Panc1 (cell line): ENCODE results near the gene TTC28. TPM values are rescaled to one million over a fixed set of nuclear protein-coding genes. Genes with fewer than 3 reads are reported as not detected.

Source experiments
- ATAC-seq: fragments of 200-7000 bp; cut with Tn5 transposase; 2 replicates; pipeline ENCODE4 v1.9.1; 2020; ENCODE audit warnings: mild to moderate bottlenecking, moderate library complexity
- BruUV-seq: library from RNA; stranded (reverse); fragments of 400-500 nt; replicated peaks from 2 replicates; lab custom pipeline; 2021; lab: Mats Ljungman, UMichigan
- CTCF ChIA-PET: fragments of 300-600 bp; sonication (Branson Sonifier 250); formaldehyde crosslinking; loops from one replicate; lab custom pipeline; 2022; ENCODE audit warnings: antibody characterized with exemption; lab: Charles Lee
- POLR2A ChIA-PET: fragments of 300-600 bp; sonication (Branson Sonifier 250); formaldehyde crosslinking; loops from one replicate; lab custom pipeline; 2022; ENCODE audit warnings: antibody characterized with exemption; lab: Charles Lee
- DNase-seq: peaks from one replicate; pipeline ENCODE4 v3.0.0-alpha.2; 2010; ENCODE audit warnings: low read depth, low spot score
- H3K27ac ChIP-seq: 2 replicates; pipeline ENCODE4 v1.5.1; 2011; ENCODE audit warnings: mild to moderate bottlenecking, low read length, inconsistent platforms
- H3K27me3 ChIP-seq: fragments of 200-500 bp; sonication (Bioruptor generic); 2 replicates; pipeline ENCODE4 v1.6.0; 2014; ENCODE audit warnings: low read length, inconsistent platforms; ENCODE audit not compliant: control insufficient read depth, insufficient read depth
- H3K36me3 ChIP-seq: fragments of 200-500 bp; sonication (Bioruptor generic); 2 replicates; pipeline ENCODE4 v1.5.1; 2014; ENCODE audit warnings: inconsistent platforms, mild to moderate bottlenecking, low read length, moderate library complexity; ENCODE audit not compliant: control insufficient read depth, insufficient read depth
- H3K4me1 ChIP-seq: 2 replicates; pipeline ENCODE4 v1.5.1; 2011; ENCODE audit warnings: inconsistent platforms, mild to moderate bottlenecking, low read length, moderate library complexity; ENCODE audit not compliant: control insufficient read depth, insufficient read depth
- H3K4me3 ChIP-seq, 2 experiments: 2 replicates each; pipeline ENCODE4 v1.5.1; 2011 to 2012; ENCODE audit warnings: low read depth in 2 of 2, low read length in 2 of 2, mild to moderate bottlenecking in 2 of 2, inconsistent platforms in 1 of 2, moderate library complexity in 1 of 2
- H3K9me3 ChIP-seq: fragments of 200-500 bp; sonication (Bioruptor generic); 2 replicates; pipeline ENCODE4 v1.5.1; 2014; ENCODE audit warnings: low read depth, mild to moderate bottlenecking, inconsistent platforms, low read length, moderate library complexity; ENCODE audit not compliant: control insufficient read depth, insufficient read depth
- POLR2AphosphoS5 ChIP-seq: IDR thresholded peaks from 2 replicates; pipeline ENCODE4 v1.6.1; 2012; ENCODE audit warnings: mild to moderate bottlenecking, low read depth, low read length, moderate library complexity
- SIN3A ChIP-seq: IDR thresholded peaks from 2 replicates; pipeline ENCODE4 v1.6.1; 2012; ENCODE audit warnings: low read depth, mild to moderate bottlenecking, low read length, moderate library complexity, borderline replicate concordance; ENCODE audit not compliant: insufficient read depth
- TCF7L2 ChIP-seq: IDR thresholded peaks from 2 replicates; pipeline ENCODE4 v1.6.1; 2011; ENCODE audit warnings: mild to moderate bottlenecking, low read depth, low read length, inconsistent platforms
- in situ Hi-C: cut with HindIII; loops from 2 replicates; pipeline ENCODE4 v1.10.0; 2016; ENCODE audit warnings: low sequenced_read_pairs, low pct_unique_long_range_greater_than_20kb
- intact Hi-C: fragments of 100-400 bp; cut with micrococcal nuclease; formaldehyde crosslinking; loops from one replicate; pipeline ENCODE4 v1.10.0; 2022; ENCODE audit not compliant: unreplicated experiment
- total RNA-seq: library from RNA; stranded (reverse); gene quantifications from one replicate; pipeline ENCODE4 v1.2.1, GENCODE V29; 2021; ENCODE audit not compliant: unreplicated experiment
- TF ChIP-seq, protein P1 (sequence below), 2 experiments: IDR thresholded peaks; 2 replicates each; pipeline ENCODE4 v1.6.1; 2011 to 2012; ENCODE audit warnings: low read depth in 2 of 2, control low read depth in 1 of 2, low read length in 1 of 2, mild to moderate bottlenecking in 1 of 2, moderate library complexity in 1 of 2; ENCODE audit not compliant: insufficient read depth in 1 of 2
- TF ChIP-seq, protein P2 (sequence below): fragments of 450-650 bp; IDR thresholded peaks from 2 replicates; pipeline ENCODE4 v1.5.1; 2017; ENCODE audit warnings: mild to moderate bottlenecking

Gene TTC28
- total RNA-seq, 1 experiment from 2014 or later: 24.8 TPM

DNA sequence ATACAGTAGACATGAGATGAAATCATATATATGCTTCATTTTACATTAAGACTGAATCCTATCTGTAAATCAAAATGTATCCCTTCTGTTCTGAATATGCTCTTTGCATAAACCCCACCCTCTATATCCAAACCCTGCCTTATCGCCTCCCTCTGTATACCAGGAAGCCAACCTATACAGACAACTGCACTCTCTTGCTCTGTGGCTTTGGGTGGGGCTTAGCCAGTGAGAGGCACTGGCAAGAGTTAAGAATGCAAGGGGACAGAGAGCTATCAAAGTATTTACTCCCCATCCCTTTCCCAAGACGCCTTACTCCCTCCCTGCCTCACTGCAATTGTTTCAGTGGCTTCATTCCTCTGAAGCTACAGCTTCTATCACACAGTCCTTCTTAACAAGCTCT, 309.8 kb downstream of the TTC28 start:
- no peaks in the 10 kb centered on the region for H3K27me3 ChIP-seq
- intact Hi-C loops (no loop called here), in situ Hi-C loops (no loop called here)
- no peaks in the 10 kb centered on the region for H3K4me1 ChIP-seq
- H3K9me3 ChIP-seq: no peaks in the 10 kb centered on the region
- POLR2A ChIA-PET: no interaction called here
- TF ChIP-seq, protein P1, sequence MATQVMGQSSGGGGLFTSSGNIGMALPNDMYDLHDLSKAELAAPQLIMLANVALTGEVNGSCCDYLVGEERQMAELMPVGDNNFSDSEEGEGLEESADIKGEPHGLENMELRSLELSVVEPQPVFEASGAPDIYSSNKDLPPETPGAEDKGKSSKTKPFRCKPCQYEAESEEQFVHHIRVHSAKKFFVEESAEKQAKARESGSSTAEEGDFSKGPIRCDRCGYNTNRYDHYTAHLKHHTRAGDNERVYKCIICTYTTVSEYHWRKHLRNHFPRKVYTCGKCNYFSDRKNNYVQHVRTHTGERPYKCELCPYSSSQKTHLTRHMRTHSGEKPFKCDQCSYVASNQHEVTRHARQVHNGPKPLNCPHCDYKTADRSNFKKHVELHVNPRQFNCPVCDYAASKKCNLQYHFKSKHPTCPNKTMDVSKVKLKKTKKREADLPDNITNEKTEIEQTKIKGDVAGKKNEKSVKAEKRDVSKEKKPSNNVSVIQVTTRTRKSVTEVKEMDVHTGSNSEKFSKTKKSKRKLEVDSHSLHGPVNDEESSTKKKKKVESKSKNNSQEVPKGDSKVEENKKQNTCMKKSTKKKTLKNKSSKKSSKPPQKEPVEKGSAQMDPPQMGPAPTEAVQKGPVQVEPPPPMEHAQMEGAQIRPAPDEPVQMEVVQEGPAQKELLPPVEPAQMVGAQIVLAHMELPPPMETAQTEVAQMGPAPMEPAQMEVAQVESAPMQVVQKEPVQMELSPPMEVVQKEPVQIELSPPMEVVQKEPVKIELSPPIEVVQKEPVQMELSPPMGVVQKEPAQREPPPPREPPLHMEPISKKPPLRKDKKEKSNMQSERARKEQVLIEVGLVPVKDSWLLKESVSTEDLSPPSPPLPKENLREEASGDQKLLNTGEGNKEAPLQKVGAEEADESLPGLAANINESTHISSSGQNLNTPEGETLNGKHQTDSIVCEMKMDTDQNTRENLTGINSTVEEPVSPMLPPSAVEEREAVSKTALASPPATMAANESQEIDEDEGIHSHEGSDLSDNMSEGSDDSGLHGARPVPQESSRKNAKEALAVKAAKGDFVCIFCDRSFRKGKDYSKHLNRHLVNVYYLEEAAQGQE (IDR thresholded peaks at IDR 0.05; ENCODE audit: insufficient read depth in 1 of 2, low read depth in 2 of 2, low read length in 1 of 2): no peak
- TF ChIP-seq POLR2AphosphoS5: no peak
- TF ChIP-seq, protein P2, sequence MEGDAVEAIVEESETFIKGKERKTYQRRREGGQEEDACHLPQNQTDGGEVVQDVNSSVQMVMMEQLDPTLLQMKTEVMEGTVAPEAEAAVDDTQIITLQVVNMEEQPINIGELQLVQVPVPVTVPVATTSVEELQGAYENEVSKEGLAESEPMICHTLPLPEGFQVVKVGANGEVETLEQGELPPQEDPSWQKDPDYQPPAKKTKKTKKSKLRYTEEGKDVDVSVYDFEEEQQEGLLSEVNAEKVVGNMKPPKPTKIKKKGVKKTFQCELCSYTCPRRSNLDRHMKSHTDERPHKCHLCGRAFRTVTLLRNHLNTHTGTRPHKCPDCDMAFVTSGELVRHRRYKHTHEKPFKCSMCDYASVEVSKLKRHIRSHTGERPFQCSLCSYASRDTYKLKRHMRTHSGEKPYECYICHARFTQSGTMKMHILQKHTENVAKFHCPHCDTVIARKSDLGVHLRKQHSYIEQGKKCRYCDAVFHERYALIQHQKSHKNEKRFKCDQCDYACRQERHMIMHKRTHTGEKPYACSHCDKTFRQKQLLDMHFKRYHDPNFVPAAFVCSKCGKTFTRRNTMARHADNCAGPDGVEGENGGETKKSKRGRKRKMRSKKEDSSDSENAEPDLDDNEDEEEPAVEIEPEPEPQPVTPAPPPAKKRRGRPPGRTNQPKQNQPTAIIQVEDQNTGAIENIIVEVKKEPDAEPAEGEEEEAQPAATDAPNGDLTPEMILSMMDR: no peak
- TF ChIP-seq SIN3A: no peak
- TF ChIP-seq TCF7L2: no peak
- H3K27ac ChIP-seq: no peak overlapping the region
- BruUV-seq: no TSS peak
- no peaks in the 10 kb centered on the region for H3K36me3 ChIP-seq
- ATAC-seq: no peak
- no peak overlapping the region for H3K4me3 ChIP-seq
- CTCF ChIA-PET: no interaction called here
- DNase-seq: no peak

DNA sequence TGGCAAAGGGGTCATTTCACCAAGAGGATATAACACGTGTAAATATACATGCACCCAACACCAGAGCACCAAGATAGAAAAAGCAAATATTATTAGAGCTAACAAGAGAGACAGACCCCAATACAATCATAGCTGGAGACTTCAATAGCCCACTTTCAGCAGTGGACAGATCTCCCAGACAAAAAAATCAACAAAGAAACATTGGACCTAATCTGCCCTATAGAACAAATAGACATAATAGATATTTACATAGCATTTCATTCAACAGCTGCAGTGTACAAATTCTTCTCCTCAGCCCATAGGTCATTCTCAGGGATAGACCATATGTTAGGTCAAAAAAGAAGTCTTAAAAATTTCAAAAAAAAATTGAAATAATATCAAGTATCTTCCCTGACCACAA, 312.8 kb downstream of the TTC28 start:
- Histone ChIP-seq H3K4me1 (no peaks in the 10 kb centered on the region), H3K4me3 (no peak overlapping the region), H3K9me3 (no peaks in the 10 kb centered on the region), H3K36me3 (no peaks in the 10 kb centered on the region), H3K27ac (no peak overlapping the region), H3K27me3 (no peaks in the 10 kb centered on the region)
- POLR2A ChIA-PET: no interaction called here
- no TSS peak for BruUV-seq
- no peak for DNase-seq
- TF ChIP-seq, protein P2: no peak
- no peak for ATAC-seq
- in situ Hi-C loops: no loop called here
- CTCF ChIA-PET: no interaction called here
- intact Hi-C loops: no loop called here

DNA sequence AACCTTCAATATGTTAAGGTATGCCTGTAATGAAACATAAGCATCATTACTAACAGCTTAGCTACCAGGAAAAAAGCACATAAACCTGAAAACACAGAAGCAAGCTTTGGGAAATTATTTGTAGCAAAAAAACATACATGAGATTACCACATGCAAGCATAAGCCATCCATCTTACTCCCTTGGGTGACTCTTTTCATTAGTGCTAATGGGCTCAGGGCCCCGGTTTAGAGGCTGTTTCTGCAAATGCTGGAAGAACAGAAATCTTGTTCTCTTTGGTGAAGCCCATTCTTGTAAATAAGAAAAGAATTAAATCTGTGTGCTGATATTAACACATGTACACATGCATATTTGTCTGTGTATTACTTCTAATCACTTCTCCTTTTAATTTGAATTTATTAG, 314.3 kb downstream of the TTC28 start:
- intact Hi-C loops (no loop called here), in situ Hi-C loops (no loop called here)
- no TSS peak for BruUV-seq
- Histone ChIP-seq H3K9me3 (no peaks in the 10 kb centered on the region), H3K4me1 (no peaks in the 10 kb centered on the region), H3K36me3 (no peaks in the 10 kb centered on the region), H3K4me3 (no peak overlapping the region), H3K27ac (no peak overlapping the region), H3K27me3 (no peaks in the 10 kb centered on the region)
- ChIA-PET POLR2A (no interaction called here), CTCF (no interaction called here)
- no peak for TF ChIP-seq POLR2AphosphoS5
- TF ChIP-seq, protein P2: no peak
- TF ChIP-seq TCF7L2: no peak
- TF ChIP-seq, protein P1 (IDR thresholded peaks at IDR 0.05; ENCODE audit: insufficient read depth in 1 of 2, low read depth in 2 of 2, low read length in 1 of 2): no peak
- no peak for TF ChIP-seq SIN3A
- ATAC-seq (no peak), DNase-seq (no peak)
